HG03060 (cell line): ENCODE data around the gene HECW1.
"Not testable (repeated sequence)": the region's sequence is repeated elsewhere in the genome, so short reads cannot be mapped to it uniquely, and the experiment has no call there.

Experiments
- ATAC-seq: cut with Tn5 transposase; IDR thresholded peaks from one replicate; pipeline ENCODE4 v1.9.1; 2021; ENCODE audit warnings: low read depth, moderate number of reproducible peaks; ENCODE audit not compliant: unreplicated experiment

The HECW1 gene

DNA sequence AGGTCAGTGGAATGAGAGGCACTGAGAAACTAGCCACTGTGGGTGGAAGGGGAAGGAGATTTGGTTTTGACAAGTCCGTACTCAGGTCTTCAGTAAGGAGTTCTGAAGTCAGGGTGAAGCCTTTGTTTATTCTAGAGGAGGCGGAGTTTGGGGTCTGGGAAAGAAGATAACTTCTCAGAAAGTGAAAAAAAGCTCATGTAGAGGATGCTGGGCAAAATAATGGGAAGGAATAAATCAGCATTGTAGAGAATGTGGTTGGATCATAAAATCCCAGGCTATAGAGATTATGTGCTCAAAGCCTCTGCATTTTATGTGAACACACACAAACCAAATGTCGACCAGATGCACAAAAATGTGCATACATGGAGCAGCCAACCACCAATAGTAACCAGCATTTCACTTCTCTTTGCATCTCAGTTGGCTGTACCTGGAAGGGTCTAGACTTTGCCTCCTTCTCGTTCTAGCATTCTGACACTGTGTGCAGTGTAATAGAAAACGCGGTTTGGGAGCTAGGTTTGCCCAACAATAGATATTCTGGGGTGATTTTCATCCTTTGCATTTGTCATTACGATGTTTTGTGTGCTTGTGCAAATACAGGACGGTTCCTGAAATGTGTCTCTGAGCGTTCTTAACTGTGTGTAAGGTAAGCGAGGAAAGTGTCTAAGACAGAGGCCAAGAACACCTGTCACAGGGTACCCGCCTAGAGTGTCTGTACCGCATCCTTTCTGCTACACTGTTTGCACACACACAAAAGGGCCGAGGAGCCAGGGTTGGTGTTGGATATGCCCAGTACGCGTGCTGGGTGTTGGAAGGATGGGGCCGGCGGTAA is 603 bp upstream of the HECW1 start:
- ATAC-seq = no peak

DNA sequence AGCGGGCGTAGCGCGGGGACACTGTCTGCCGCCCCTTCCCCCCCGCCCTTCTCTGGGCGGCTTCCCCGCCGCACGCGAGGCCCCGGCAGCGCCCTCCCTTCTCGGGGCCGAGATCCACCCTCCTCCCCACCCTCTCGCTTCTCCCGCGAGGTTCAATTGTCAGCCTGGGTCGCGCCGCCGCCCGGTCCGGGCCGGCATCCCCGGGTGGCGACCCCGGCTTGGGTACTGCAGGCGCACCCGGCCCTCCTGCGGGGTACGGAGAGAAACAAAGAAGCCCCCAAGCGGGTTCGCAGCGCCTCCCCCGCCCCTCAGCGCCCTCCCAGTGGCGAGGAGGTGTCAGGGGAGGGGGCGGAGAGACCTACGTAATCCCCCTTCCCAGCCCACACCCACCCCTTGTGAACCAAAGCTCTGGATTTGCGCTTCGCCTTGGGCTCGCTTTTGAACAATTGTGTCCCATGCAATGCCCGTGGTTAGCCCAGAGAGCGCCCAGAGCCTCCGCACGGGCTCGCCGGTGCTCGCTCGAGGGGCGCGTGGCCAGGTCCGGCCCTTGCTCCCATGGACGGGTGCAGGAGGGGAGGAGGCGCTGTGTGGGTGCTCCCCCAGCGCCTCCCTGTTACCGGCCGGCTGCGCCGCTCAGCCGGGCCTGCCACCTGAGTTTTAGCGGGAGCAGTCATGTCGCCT is 634 bp downstream of the HECW1 start:
- no peak for ATAC-seq

DNA sequence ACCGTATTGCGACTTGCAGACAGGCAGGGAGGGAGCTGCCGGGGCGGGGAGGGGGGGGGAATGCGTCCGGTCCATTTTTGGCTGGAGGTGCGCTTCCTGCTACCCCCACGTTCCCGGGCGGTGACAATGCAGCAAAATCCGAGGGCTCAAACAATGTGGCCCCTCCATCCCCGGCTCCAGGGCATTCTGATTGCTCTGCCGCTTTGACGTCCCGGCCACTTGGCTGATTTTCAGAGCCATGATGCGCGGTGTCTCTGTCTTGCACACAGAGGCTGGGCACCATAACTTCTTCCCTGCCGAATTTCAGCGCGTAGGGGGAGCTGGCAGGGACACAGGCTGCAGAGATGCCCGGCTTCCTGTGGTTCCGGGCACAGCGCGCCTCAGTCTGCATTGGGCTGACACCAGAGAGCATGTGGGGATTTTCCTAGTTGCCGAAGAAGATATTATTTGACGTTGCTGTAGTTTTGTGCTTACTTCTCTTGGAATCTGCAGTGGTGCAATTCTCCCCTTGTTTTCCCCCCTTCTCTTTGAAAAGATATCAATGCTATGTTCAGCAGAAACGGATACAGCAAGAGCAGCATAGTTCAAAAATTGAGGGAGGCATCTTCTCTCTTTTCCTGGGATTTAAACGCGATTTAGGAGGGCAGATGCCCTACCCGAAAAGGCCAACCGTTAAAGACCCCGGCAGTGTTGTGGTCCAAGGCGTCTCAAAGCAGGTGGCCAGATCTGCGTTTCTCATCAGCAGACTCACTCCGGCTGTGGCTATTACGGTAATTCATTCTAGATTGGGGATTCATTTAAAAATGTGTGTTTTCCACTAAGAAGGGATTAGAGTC is 1.4 kb downstream of the HECW1 start:
- no peak for ATAC-seq

DNA sequence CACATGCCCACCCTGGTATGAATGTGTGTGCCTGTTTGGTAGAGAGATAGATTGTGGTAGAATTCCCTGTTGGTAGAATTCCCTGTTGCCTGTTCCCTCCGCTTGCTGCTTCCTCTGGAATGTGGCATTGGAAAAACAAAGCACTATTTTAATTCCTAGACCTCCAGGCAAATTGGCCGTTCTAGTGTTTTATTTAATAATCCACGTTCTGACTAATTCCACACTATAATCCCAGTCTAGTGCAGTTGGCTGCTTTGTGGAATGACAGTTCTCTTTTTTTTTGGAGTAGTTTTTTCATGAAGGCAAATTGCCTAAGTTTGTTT is 2.0 kb downstream of the HECW1 start:
- no peak for ATAC-seq

DNA sequence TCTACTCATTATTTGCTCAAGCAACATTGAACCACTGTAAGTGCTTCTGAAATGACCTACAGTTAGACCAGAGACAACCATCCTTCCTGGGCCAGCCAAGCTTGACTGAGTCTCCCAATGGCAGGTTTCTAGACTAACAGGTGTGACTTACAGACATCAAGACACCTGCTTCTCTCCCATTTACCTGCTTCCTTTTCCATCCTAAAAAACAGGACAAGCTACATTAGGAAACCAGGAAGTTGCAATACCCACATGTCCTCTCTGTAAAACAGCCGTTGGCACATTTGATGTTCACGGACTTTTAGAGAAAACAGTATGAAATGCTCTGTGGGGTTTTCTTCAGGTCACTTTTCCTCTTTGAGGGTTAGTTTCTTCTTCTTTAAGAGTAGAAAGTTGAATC is 4.0 kb downstream of the HECW1 start:
- ATAC-seq = no peak

DNA sequence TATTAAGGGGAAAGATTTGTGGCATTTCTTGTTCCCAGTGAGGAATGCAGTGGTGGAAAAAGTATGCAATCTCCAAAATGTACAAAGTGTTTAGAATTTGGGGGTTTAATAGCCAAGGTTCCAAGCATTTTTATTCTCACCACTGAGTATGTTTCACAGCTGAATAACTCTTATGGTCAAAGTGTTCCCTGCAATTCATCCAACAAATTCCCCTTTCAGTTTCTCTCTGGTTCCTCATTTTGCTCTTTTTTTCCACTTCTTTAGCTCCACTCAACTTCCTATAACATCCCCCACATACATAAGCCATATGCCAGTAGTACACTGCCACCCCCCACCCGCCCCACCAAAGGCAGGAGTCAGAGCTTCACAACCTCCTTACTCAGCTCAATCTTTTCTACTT is 4.6 kb downstream of the HECW1 start:
- no peak for ATAC-seq

DNA sequence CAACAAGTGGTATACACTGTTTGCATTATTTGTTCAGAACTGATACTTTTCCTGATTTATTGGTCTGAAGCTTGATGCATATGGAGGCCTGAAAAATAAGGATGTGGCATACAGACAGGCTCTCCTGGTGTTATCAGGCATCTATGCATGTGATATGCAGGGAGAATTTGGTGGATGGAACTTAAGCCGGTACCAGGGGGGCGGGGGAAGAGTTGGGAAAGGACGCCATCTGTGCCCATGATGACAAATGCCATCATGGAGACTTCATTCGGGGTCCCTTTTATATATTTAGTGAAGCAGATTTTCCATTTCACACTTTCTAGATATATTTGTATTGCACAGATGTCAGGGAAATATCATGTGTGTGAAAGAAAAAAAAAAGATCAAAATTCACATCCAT is 5.4 kb downstream of the HECW1 start:
- ATAC-seq = no peak

DNA sequence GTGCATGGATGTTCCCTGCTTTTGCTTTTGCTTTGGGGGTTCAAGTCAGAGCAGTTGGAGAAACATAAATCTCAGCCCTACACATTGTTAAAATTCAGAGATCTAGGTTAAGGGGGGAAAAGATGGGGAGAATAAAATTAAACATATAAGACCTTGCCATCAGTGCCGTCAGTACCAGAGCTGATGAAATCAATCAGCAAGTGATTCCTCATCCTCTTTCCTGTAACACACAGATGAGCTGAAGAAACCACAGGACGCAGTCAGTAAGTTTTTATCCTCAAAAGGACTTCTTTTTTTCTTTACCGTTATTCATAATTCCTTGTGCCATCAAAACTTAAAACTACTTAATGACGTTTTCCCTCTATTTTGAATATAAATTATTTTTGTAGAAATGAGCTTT is 5.9 kb downstream of the HECW1 start:
- ATAC-seq = no peak

DNA sequence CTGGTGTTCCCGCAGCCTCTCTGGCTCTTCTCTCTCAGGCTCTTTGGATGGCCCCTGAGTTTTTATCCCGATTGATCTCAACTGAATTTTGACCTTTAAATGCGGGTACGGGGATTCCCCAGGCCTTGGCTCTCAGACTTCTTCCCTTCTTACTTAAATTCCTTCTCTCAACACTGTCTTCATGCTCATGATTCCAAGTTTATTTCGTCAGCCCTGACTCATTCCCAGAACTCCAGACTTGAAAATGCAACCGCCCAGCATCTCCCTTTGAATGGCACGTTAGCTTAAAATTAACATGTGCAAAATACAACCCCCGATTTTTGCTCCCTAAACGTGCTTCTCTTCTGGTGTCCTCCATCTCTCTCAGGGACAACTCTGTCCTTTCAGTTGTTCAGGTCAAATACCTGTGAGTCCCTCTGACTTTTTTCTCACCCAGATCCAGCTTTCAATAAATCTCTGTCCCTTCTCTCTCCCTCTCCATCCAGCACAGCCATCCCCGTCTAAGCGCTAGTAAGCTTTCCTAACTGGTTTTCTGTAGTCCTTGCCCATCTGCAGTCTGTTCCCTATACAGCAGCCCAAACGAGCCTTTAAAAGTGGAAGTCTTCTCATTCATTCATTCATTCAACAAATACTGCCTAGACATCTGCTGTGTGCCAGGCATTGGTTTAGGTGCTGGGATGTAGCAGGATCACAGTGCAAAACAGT is 7.1 kb downstream of the HECW1 start:
- no peak for ATAC-seq

DNA sequence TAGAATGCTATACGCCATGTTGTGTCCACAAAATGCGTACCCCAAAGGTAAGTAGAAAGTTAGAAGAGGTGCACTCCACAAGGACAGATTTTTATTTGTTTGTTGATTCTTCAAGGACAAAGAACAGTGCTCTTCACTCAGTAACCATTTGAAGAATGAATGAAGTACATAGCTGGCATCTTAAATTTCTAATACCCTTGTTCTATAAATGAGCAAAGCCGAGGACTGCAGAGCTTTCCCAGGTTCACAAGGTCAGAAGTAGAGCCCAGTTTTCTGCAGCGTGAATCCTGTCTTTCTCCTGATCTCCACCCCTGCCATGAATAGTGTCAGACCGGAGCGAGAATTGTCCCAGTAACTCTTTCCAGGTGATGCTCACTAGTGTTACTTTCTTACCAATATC is 9.5 kb downstream of the HECW1 start:
- no peak for ATAC-seq

DNA sequence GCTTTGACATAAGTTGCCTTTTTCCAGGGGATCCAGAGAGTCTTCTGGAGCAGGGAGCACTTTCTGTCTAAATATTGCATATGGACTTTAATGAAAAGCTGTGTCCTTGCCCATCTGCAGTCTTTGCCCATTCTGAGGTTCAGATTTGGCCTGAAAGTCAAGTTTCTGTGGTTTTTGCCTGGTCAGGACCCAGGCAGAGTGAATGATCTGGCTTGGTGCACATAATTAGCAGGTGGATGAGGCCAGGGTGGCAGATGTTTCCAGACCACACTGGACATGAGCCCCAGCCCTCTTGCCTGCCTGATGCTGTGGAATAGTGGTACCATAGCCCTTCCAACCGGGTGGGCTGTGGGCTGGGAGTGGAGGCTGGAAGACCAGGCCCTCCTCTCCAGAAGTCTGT is 11.0 kb downstream of the HECW1 start:
- ATAC-seq = no peak

DNA sequence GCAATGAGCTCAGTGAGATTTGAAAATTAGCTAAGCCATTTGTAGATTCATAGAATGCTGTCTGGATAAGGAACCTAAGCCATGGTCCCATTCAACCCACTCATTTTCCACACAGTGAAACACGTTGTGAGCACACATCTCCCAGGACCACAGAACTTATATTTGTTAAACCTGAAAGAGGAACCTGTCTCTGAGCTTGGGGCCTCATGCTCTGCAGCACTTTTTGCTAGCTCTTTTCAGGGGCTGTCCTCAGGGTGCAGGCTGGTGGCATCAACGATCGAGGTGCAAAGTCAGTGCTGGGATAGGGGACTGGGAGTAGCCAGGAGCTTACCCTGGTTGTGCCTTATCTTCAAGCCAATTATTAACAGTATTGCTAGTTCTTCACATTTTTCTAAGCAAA is 11.9 kb downstream of the HECW1 start:
- ATAC-seq = no peak

DNA sequence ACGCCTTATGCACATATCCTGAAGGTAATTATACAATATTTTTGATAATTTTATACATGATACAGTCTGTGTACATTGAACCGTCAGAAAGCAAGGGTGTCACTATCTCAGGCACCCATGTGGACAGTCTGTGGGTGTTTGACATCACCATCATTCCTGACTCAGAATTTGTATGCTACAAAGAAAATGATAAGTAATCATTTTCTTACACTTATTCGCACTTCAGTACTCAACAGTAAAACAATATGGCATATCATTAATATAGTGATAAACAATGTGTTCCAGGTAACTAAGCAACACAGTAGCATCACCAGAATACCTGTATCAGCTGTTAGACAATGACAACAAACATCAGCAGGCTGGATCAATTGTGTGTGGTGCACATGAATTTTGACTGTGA is 17.9 kb downstream of the HECW1 start:
- ATAC-seq = no peak

DNA sequence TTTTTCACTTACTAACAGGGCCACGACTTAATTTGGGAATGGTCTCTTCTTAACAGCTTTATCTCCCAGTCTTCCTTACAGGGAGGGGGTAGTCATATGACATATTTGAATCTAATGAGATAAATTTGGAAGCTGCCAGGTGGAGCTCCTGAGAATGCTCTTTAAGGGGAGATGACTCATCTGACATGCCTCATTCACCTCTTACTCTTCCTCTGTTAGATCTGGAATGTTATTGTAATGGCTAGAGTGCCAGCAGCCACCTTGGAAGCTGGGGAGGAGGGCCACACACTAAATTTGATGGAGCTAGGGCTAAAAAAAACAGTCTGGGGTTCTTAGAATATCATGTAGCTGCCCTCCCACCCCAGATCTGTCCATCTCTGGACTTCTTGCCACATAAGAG is 22.7 kb downstream of the HECW1 start:
- ATAC-seq = no peak

DNA sequence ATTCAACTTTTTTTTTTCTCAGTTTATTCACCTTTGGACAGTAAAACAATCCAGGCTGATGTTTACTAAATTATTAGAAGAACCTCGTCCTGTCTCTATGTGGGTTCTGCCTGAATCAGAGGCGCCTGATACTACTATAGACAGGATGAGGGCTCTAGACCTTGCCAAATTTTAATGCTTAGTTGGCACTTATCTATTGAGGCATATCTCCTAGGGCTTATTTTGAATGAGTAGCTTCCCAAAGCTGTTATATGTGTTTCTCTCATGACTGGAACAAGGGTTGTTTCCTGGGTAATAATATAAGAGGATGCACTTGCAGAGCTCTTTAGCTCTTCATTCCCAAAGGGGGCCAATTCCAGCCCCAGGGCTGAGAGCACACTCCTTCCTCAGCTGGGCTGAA is 23.6 kb downstream of the HECW1 start:
- ATAC-seq = no peak

DNA sequence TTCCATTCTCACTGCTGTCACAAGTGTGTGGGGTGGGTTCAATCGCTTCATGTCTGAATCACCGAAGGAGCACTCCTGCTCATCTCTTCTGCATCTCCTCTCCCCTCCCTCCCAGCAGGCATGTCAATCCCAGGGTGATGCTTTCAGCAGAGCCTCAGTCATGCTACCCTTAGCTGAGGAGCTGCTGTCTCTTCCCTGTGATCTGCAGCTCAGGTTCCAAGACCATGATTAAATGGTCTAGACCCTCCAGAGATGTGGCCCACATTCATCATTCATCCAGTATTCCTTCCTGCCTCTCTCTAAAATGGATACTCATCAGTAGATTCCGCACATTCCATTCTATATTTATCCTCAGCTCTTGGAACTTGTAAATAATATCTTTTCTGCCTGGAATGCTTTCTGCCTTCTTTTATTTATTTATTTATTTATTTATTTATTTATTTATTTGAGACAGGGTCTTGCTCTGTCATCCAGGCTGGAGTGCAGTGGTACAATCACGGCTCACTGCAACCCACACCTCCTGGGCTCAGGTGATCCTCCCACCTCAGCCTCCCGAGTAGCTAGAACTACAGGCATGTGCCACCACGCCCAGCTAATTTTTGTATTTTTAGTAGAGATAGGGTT is 24.8 kb downstream of the HECW1 start:
- ATAC-seq = not testable (repeated sequence)

DNA sequence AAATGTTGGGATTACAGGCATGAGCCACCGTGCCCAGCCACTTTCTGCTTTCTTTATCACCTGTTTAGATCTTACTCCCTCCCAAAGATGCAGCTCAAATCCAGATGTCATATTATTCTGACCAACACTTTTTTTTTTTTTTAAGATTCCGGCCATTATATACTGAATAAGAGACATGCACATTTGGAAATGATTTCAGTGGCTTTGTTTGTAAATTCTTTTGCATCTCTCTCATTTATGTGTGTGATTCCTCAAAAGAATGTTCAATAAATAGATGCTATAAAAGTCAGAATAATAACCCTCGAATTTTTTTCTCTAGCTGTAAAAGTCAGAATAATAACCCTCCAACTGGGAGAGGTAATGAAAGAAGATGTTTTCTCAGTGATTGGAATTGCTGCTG is 25.4 kb downstream of the HECW1 start:
- no peak for ATAC-seq

DNA sequence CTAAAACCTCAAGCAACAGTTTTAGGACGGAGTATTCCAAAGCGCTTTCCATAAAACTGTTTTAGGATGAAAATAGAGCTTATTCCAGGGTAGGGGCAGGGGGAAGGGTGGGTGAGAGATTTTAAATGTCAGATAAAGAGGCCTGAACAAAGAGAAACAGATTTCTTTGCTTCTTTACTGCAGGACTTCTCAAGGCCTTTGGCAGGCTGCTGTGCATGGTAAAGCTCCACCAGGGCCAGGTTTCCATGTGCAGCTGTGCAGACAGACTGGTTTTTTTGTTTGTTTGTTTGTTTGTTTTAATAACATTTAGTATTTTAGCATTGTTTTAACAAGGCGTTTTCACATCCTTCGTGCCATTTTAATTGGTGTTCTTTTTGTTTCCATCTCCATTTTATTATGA is 26.3 kb downstream of the HECW1 start:
- ATAC-seq = no peak

DNA sequence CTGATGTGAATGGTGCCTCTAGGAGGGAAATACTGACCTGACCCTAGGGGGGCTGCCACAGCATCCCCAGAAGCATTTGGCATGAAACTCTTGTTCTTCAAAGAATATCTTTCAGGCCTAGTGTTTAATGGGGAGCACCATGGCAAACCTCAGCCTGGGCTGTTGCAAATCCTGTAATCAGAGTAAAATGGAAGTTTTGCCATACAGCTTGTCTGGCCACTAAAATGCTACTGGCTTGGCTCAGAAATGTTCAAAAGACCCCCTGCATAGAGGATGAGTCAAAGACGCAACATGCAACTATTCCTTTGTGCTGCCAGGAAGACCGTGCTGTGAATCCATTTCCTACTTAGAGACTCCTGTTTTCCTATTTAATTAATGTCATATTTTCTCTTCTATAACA is 26.7 kb downstream of the HECW1 start:
- no peak for ATAC-seq

DNA sequence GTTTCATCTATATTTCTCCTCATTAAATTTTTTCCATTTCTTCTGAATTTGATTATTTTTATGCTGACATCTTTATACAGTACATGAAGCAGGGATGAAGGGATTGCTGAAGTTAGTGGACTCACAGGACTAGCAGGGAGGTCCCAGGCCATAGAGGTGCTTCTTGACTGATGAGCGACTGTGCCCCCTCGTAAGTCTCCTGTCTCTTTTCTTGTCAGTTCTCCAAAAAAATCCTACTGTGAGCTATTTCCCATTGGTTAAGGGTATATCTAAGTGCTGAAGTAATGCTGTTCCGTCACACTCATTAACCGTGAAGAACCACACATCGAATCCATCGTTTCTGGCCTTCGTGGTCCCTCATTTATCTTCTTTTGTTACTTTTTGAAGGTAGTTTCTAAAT is 27.7 kb downstream of the HECW1 start:
- ATAC-seq = no peak

DNA sequence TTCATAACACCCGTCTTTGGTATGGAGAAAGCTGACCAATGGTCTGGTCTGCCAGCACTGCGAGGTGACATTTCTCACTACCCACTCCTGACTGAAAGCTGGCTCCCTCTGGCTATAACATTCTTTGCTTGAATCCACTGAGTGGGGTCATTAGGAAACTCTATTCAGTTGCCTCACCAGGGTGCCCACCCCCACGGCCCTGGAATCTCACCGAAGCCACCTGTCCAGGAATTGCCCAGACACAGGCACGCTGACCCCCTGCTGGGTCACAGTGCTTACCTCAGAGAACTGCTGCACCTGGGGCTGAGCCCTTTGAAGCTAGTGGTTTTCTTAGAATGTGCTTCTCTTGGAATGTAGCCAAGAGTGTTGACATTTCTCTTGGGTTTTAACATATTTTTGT is 28.6 kb downstream of the HECW1 start:
- ATAC-seq = no peak
